Naive thymus-derived CD4-positive, alpha-beta T cell (primary cell): ENCODE results near the gene BRAP. TPM values are rescaled to one million over a fixed set of nuclear protein-coding genes. Genes with fewer than 3 reads are reported as not detected.
"Not testable (repeated sequence)": the region's sequence is repeated elsewhere in the genome, so short reads cannot be mapped to it uniquely, and the experiment has no call there.

Source experiments
- ATAC-seq: fragments of 150-1000 bp; cut with Tn5 transposase; 2 replicates; pipeline ENCODE4 v1.10.0; 2021; ENCODE audit warnings: mild to moderate bottlenecking, moderate library complexity
- CTCF ChIA-PET: fragments of 350-600 bp; sonication (Branson Sonifier 250); formaldehyde crosslinking; loops from one replicate; lab custom pipeline; 2021; ENCODE audit warnings: antibody characterized with exemption; lab: Charles Lee
- POLR2A ChIA-PET: fragments of 350-600 bp; sonication (Branson Sonifier 250); formaldehyde crosslinking; loops from one replicate; lab custom pipeline; 2021; ENCODE audit warnings: antibody characterized with exemption, inconsistent platforms; lab: Charles Lee
- DNase-seq, 9 donors: peaks; one replicate each; pipeline versions ENCODE4 v3.0.0 to v3.0.0-alpha.2; 2020 to 2022; ENCODE audit warnings: mixed read lengths in 1 of 9
- H3K27ac ChIP-seq: one replicate; pipeline ENCODE4 v1.7.0; 2013; ENCODE audit warnings: mild to moderate bottlenecking, low read depth, low read length, moderate library complexity
- H3K27me3 ChIP-seq, 2 donors: one replicate each; pipeline ENCODE4 v1.7.0; 2013; ENCODE audit warnings: low read length in 2 of 2, mild to moderate bottlenecking in 2 of 2, moderate library complexity in 2 of 2; ENCODE audit not compliant: control insufficient read depth in 2 of 2, insufficient read depth in 2 of 2
- H3K36me3 ChIP-seq, 3 experiments: 1 replicate in 2 of 3; 2 replicates in 1 of 3; pipeline ENCODE4 v1.7.0; 2013; ENCODE audit warnings: low read length in 3 of 3, mild to moderate bottlenecking in 3 of 3, moderate library complexity in 1 of 3; ENCODE audit not compliant: insufficient read depth in 3 of 3, control insufficient read depth in 2 of 3
- H3K4me1 ChIP-seq, 2 donors: one replicate each; pipeline ENCODE4 v1.7.0; 2013; ENCODE audit warnings: low read length in 2 of 2, mild to moderate bottlenecking in 2 of 2, moderate library complexity in 1 of 2; ENCODE audit not compliant: control insufficient read depth in 2 of 2, insufficient read depth in 2 of 2
- H3K4me3 ChIP-seq: 2 replicates; pipeline ENCODE4 v1.7.0; 2013; ENCODE audit warnings: mild to moderate bottlenecking, low read length
- H3K9me3 ChIP-seq, 3 experiments: 1 replicate in 2 of 3; 2 replicates in 1 of 3; pipeline ENCODE4 v1.7.0; 2013; ENCODE audit warnings: low read length in 3 of 3; ENCODE audit not compliant: control insufficient read depth in 2 of 3
- H3K27ac Mint-ChIP-seq, 9 donors: one replicate each; pipeline ENCODE4 v1.8.0; 2020 to 2022; ENCODE audit warnings: mixed read lengths in 9 of 9, mild to moderate bottlenecking in 8 of 9, moderate library complexity in 5 of 9, inconsistent platforms in 2 of 9
- H3K27me3 Mint-ChIP-seq, 5 donors: one replicate each; pipeline ENCODE4 v1.8.0; 2021 to 2022; ENCODE audit warnings: mixed read lengths in 5 of 5, mild to moderate bottlenecking in 1 of 5
- H3K36me3 Mint-ChIP-seq, 5 donors: one replicate each; pipeline ENCODE4 v1.8.0; 2020 to 2022; ENCODE audit warnings: mixed read lengths in 5 of 5, mild to moderate bottlenecking in 3 of 5, inconsistent platforms in 1 of 5
- H3K4me1 Mint-ChIP-seq, 7 donors: one replicate each; pipeline ENCODE4 v1.8.0; 2020 to 2022; ENCODE audit warnings: mixed read lengths in 7 of 7, mild to moderate bottlenecking in 3 of 7, inconsistent platforms in 1 of 7
- H3K4me3 Mint-ChIP-seq, 10 donors: one replicate each; pipeline ENCODE4 v1.8.0; 2020 to 2022; ENCODE audit warnings: mild to moderate bottlenecking in 10 of 10, mixed read lengths in 10 of 10, moderate library complexity in 6 of 10, inconsistent platforms in 2 of 10
- H3K9me3 Mint-ChIP-seq, 11 donors: one replicate each; pipeline ENCODE4 v1.8.0; 2020 to 2022; ENCODE audit warnings: mixed read lengths in 11 of 11, mild to moderate bottlenecking in 4 of 11, inconsistent platforms in 1 of 11, moderate library complexity in 1 of 11
- intact Hi-C, 2 donors: fragments of 100-400 bp; cut with micrococcal nuclease; formaldehyde crosslinking; loops; one replicate each; pipeline ENCODE4 v1.15.1; 2023
- polyA plus RNA-seq, 2 donors: library from polyadenylated mRNA; unstranded; fragments of 300-500 nt; fragmentation: Illumina TruSeq; gene quantifications; one replicate each; pipeline ENCODE4 v1.2.3, GENCODE V29; 2021
- total RNA-seq, 6 experiments: library from RNA in 5 of 6; stranded (reverse) in 5 of 6; gene quantifications; 1 replicate in 5 of 6; 2 replicates in 1 of 6; pipeline ENCODE4 v1.2.3 and lab custom pipeline; 2021 to 2026

BRAP gene
- total and polyA plus RNA-seq, 7 experiments from 2014 or later, result 19.4 to 27.3 (median 23.0) TPM

- H3K27ac Mint-ChIP-seq, H3K36me3 Mint-ChIP-seq, H3K4me1 ChIP-seq, H3K4me3 Mint-ChIP-seq, ATAC-seq, POLR2A ChIA-PET, intact Hi-C loops, H3K27ac ChIP-seq, DNase-seq, H3K9me3 ChIP-seq, H3K9me3 Mint-ChIP-seq, H3K27me3 Mint-ChIP-seq, H3K27me3 ChIP-seq, H3K4me3 ChIP-seq, CTCF ChIA-PET, H3K4me1 Mint-ChIP-seq, H3K36me3 ChIP-seq: not testable (repeated sequence)
Measured at GRCh38 chr12:111617841-111618240, 67.9 kb downstream of the BRAP start.

- ATAC-seq (no peak), DNase-seq (no peak)
- H3K36me3 Mint-ChIP-seq, result no peaks in the 10 kb centered on the region
- peaks cover 0 to 3% (median 0%) of the 10 kb centered on the region in 7 donors for H3K4me1 Mint-ChIP-seq
- H3K27me3 ChIP-seq, result no peaks in the 10 kb centered on the region
- H3K36me3 ChIP-seq, result no peaks in the 10 kb centered on the region
- no peaks in the 10 kb centered on the region for H3K9me3 Mint-ChIP-seq
- no peak overlapping the region for H3K4me3 Mint-ChIP-seq
- intact Hi-C loops, result no loop called here
- no peak overlapping the region for H3K27ac ChIP-seq
- no peaks in the 10 kb centered on the region for H3K27me3 Mint-ChIP-seq
- ChIA-PET POLR2A (no interaction called here), CTCF (no interaction called here)
- no peaks in the 10 kb centered on the region for H3K4me1 ChIP-seq
- H3K9me3 ChIP-seq, result no peaks in the 10 kb centered on the region
- H3K4me3 ChIP-seq, result no peak overlapping the region
- no peak overlapping the region for H3K27ac Mint-ChIP-seq
Measured at GRCh38 chr12:111616177-111616623, 69.6 kb downstream of the BRAP start.

GRCh38 chr12:111607239-111607638 lies 78.5 kb downstream of the BRAP start:
- POLR2A ChIA-PET, result no interaction called here
- no peaks in the 10 kb centered on the region for H3K36me3 Mint-ChIP-seq
- no peaks in the 10 kb centered on the region for H3K27me3 ChIP-seq
- no peaks in the 10 kb centered on the region for H3K36me3 ChIP-seq
- peaks cover 0 to 7% (median 0%) of the 10 kb centered on the region in 5 donors for H3K27me3 Mint-ChIP-seq
- no peak overlapping the region for H3K4me3 ChIP-seq
- CTCF ChIA-PET, result no interaction called here
- H3K9me3 ChIP-seq, result no peaks in the 10 kb centered on the region
- no peaks in the 10 kb centered on the region for H3K9me3 Mint-ChIP-seq
- H3K4me3 Mint-ChIP-seq, result no peak overlapping the region
- no peak overlapping the region for H3K27ac ChIP-seq
- H3K4me1 Mint-ChIP-seq, result peaks cover 0 to 3% (median 0%) of the 10 kb centered on the region in 7 donors
- intact Hi-C loops, result no loop called here
- H3K27ac Mint-ChIP-seq, result no peak overlapping the region
- no peaks in the 10 kb centered on the region for H3K4me1 ChIP-seq
- no peak for DNase-seq
- ATAC-seq, result no peak

- intact Hi-C loops, result no loop called here
- Histone ChIP-seq H3K4me1 (no peaks in the 10 kb centered on the region), H3K36me3 (no peaks in the 10 kb centered on the region), H3K4me3 (no peak overlapping the region), H3K9me3 (no peaks in the 10 kb centered on the region), H3K27ac (no peak overlapping the region), H3K27me3 (no peaks in the 10 kb centered on the region)
- Mint-ChIP-seq H3K4me1 (peaks cover 0 to 1% (median 0%) of the 10 kb centered on the region in 7 donors), H3K27ac (no peak overlapping the region), H3K9me3 (no peaks in the 10 kb centered on the region), H3K27me3 (peaks cover 0 to 7% (median 0%) of the 10 kb centered on the region in 5 donors), H3K4me3 (no peak overlapping the region), H3K36me3 (no peaks in the 10 kb centered on the region)
- DNase-seq (no peak), ATAC-seq (no peak)
- CTCF ChIA-PET, result no interaction called here
- POLR2A ChIA-PET, result no interaction called here
Measured at GRCh38 chr12:111606767-111607230, 79.0 kb downstream of the BRAP start.

- Mint-ChIP-seq H3K4me1 (no peaks in the 10 kb centered on the region), H3K9me3 (no peaks in the 10 kb centered on the region), H3K36me3 (no peaks in the 10 kb centered on the region), H3K27me3 (peaks cover 0 to 7% (median 0%) of the 10 kb centered on the region in 5 donors), H3K4me3 (no peak overlapping the region), H3K27ac (no peak overlapping the region)
- ChIA-PET CTCF (no interaction called here), POLR2A (no interaction called here)
- no peaks in the 10 kb centered on the region for H3K9me3 ChIP-seq
- no peak overlapping the region for H3K27ac ChIP-seq
- ATAC-seq (no peak), DNase-seq (no peak)
- no peaks in the 10 kb centered on the region for H3K27me3 ChIP-seq
- no peaks in the 10 kb centered on the region for H3K36me3 ChIP-seq
- H3K4me3 ChIP-seq, result no peak overlapping the region
- intact Hi-C loops, result no loop called here
- no peaks in the 10 kb centered on the region for H3K4me1 ChIP-seq
Measured at GRCh38 chr12:111605911-111606766, 79.6 kb downstream of the BRAP start.

- peaks cover 0 to 11% (median 0%) of the 10 kb centered on the region in 11 donors for H3K9me3 Mint-ChIP-seq
- H3K4me1 Mint-ChIP-seq, POLR2A ChIA-PET, H3K4me1 ChIP-seq, H3K36me3 Mint-ChIP-seq, CTCF ChIA-PET, intact Hi-C loops, H3K9me3 ChIP-seq, H3K27ac ChIP-seq, H3K4me3 ChIP-seq, ATAC-seq, H3K27ac Mint-ChIP-seq, H3K27me3 Mint-ChIP-seq, H3K27me3 ChIP-seq, DNase-seq, H3K4me3 Mint-ChIP-seq: not testable (repeated sequence)
- H3K36me3 ChIP-seq, result peaks cover 0 to 12% (median 0%) of the 10 kb centered on the region in 3 experiments
Measured at GRCh38 chr12:111602857-111603256, 82.9 kb downstream of the BRAP start.
